GM19397 (cell line): Measurements from ENCODE around the gene SLCO3A1.

Source experiments
- ATAC-seq: cut with Tn5 transposase; IDR thresholded peaks from one replicate; pipeline ENCODE4 v1.9.1; 2021; ENCODE audit warnings: mild to moderate bottlenecking, moderate library complexity; ENCODE audit not compliant: unreplicated experiment

The SLCO3A1 gene

GRCh38 chr15:91997163-91997562 is 143.7 kb downstream of the SLCO3A1 start:
- ATAC-seq, result no peak

GRCh38 chr15:92000709-92001108 is 147.2 kb downstream of the SLCO3A1 start:
- ATAC-seq, result no peak

- ATAC-seq, result no peak
These were observed 147.8 kb downstream of the SLCO3A1 start for GRCh38 chr15:92001307-92001706.

GRCh38 chr15:92002666-92003065 is 149.2 kb downstream of the SLCO3A1 start:
- no peak for ATAC-seq

GRCh38 chr15:92003515-92004067 is 150.1 kb downstream of the SLCO3A1 start:
- ATAC-seq, result no peak

GRCh38 chr15:92005154-92005553 is 151.6 kb downstream of the SLCO3A1 start:
- ATAC-seq, result no peak

GRCh38 chr15:92006186-92007028 is 152.9 kb downstream of the SLCO3A1 start:
- ATAC-seq, result no peak

GRCh38 chr15:92009162-92009561 is 155.7 kb downstream of the SLCO3A1 start:
- no peak for ATAC-seq

- ATAC-seq, result no peak
These were observed 158.3 kb downstream of the SLCO3A1 start for GRCh38 chr15:92011611-92012367.

- no peak for ATAC-seq
These were observed 158.8 kb downstream of the SLCO3A1 start for GRCh38 chr15:92012368-92012629.

GRCh38 chr15:92012881-92013280 is 159.4 kb downstream of the SLCO3A1 start:
- ATAC-seq, result no peak

- ATAC-seq, result no peak
These were observed 160.9 kb downstream of the SLCO3A1 start for GRCh38 chr15:92014281-92015030.

- no peak for ATAC-seq
These were observed 164.5 kb downstream of the SLCO3A1 start for GRCh38 chr15:92017882-92018534.

- no peak for ATAC-seq
These were observed 165.2 kb downstream of the SLCO3A1 start for GRCh38 chr15:92018535-92019239.

GRCh38 chr15:92019706-92020105 is 166.2 kb downstream of the SLCO3A1 start:
- no peak for ATAC-seq

GRCh38 chr15:92020207-92020606 is 166.7 kb downstream of the SLCO3A1 start:
- no peak for ATAC-seq

- no peak for ATAC-seq
These were observed 167.3 kb downstream of the SLCO3A1 start for GRCh38 chr15:92020804-92021203.

- no peak for ATAC-seq
These were observed 168.3 kb downstream of the SLCO3A1 start for GRCh38 chr15:92021792-92022191.

GRCh38 chr15:92023965-92024364 is 170.5 kb downstream of the SLCO3A1 start:
- ATAC-seq, result no peak

GRCh38 chr15:92025706-92026270 is 172.3 kb downstream of the SLCO3A1 start:
- ATAC-seq, result no peak
